GM18502 (cell line): ENCODE measurements around the gene TNFAIP1.
A peak's percentile ranks its signal among the peaks of the same experiment; 100 is the strongest.

Experiments
- ATAC-seq: cut with Tn5 transposase; IDR thresholded peaks from one replicate; pipeline ENCODE4 v1.9.1; 2021; ENCODE audit warnings: mild to moderate bottlenecking; ENCODE audit not compliant: unreplicated experiment, poor library complexity

The TNFAIP1 gene

DNA sequence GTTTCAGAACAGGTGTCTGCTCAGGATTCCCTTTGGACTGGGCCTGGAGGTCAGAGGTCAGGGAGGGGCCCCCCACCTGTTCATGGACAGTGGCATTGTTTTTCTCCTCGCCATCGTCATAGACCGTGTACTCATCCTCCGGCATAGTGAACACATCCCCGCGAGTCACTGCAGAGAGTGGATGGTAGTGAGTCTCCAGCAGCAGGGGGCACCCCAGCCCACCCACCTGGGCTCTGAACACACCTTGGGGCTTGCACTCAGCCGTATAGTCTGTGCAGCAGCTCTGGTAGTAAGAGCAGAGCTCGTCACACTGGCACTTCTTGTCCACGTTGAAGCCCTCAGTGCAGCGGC is 34.1 kb downstream of the TNFAIP1 start:
- no peak for ATAC-seq

DNA sequence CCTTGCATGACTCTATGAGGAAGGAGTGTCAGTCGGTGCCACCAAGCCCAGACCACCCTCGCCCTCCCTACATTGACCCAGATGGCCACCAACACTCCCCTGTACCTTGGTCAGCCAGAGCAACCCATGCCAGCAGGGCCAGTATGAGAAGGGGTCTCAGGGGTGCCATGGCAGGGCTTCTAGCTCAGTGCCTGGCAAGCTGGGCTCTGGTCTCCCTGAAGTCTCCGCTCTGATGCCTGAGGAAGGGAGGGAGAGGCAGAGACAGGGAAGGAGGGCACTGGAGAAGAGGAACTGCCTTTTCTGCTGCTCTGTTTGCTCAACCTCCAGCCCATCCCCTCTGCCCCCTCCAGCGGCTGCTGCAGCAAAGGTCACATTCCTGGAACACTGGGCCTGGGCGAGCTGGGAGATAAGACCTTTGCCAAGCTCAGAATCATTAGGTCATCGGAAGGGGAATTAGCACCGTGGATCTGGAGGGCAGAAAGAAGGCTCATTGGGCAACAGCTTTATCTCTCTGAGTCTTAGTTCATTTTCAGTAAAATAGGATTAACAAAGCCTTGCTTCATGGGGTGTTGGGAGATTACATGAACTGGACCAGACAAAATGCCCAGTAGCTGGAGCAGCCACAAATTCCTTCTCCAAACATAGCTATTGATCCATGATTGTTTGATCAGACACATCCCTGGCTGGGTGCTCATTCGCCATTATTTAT is 34.6 kb downstream of the TNFAIP1 start, which contains the start of gene VTN:
Gene VTN (minus strand): TSS at position 273 of the 709 bp plus-strand sequence. CDS start 104 bp downstream, at position 169.
- ATAC-seq: no peak

DNA sequence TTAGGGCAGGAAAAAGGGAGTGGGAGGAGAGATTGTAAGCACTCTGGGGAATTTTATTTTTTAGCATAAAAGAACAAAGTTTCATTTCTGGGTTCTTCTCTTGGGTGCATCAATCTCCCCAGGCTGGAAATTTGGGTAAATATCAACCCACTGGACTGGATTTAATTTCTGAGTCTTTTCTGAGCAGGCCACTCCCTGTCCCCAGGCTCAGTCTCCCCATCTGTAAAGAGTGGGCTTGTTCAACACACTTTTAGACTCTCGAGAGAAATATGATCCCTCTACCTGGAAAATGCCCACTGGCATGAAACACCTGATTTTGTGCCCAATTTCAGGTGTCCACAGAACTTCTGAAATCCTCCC is 35.2 kb downstream of the TNFAIP1 start:
- no peak for ATAC-seq

DNA sequence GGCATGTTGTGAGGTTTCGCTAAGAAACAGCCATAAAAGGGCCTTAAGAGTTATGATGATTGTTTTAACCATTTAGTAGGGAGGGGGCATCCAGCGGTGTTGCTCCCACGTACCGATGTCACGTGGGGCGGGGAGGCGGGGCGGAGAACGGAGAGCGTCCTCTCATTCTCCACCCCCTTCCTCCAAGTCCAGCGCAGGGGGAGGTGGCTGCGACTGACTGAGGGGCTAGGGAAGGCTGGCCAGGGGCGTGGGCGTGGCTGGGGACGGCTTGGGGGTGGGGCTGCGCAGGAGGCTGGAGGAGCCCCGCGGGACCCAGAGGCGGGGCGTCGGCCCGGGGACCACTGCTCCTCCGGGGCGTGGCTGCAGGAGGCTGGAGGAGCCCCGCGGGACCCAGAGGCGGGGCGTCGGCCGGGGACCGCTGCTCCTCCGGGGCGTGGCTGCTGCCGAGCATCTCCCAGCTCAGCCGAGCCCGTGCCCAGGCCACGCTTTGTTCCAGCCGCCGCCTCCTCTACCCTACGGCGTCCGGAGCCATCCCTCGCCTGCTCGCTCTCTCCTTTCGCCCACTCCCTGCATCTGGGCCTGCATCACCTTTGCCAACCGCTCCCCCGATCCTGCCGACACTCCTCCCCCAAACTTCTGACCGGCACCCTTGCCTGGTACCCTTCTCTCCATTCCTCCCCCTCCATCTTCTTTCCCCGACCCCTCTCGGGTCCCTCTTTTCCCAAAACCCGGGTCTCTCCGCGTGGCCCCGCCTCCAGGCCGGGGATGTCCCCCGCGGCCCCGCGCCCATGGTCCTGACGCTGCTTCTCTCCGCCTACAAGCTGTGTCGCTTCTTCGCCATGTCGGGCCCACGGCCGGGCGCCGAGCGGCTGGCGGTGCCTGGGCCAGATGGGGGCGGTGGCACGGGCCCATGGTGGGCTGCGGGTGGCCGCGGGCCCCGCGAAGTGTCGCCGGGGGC is 36.0 kb downstream of the TNFAIP1 start, which contains the start of gene SARM1:
Gene SARM1 (plus strand): TSS at position 450 of the 958 bp plus-strand sequence. CDS start 339 bp downstream, at position 789.
- peak; percentile 87 for ATAC-seq

DNA sequence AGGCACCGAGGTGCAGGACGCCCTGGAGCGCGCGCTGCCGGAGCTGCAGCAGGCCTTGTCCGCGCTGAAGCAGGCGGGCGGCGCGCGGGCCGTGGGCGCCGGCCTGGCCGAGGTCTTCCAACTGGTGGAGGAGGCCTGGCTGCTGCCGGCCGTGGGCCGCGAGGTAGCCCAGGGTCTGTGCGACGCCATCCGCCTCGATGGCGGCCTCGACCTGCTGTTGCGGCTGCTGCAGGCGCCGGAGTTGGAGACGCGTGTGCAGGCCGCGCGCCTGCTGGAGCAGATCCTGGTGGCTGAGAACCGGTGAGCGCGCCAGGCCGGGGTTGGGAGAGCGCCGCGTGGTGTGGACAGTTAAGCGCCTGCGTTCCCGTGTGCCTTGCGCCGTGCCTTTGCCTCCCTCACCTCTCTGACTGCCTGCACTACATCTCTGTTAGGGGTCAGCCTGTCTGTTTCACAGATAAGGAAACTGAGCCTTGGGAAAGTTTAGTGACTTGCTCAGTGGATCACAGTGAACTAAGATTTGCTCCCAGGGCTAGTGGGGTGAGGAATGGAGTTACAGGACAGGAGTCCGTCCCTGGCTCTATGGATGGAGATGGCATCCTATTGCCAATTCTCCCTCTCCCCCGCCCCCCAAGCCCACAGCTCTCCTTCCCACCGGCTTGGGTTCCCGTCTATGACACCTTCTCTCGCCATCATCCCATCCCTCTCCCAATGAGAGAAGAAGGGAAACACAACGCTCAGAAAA is 36.8 kb downstream of the TNFAIP1 start:
- peak; percentile 23 for ATAC-seq

DNA sequence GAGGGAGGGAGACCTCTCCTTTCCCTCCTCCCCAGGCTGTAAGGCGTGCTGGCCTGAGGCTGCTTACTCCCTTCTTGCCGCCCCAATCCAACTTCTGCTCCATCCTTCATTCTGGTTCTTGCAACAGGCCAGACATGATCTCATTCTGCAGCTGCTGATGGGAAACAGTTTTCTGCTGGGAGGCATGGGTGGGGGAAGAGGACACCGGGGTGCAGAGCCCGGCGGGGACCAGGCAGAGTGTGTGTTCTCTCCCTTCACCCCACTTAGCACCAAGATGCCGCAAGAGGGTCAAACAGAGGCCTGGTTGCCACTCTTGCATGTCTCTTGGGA is 37.3 kb downstream of the TNFAIP1 start:
- no peak for ATAC-seq

DNA sequence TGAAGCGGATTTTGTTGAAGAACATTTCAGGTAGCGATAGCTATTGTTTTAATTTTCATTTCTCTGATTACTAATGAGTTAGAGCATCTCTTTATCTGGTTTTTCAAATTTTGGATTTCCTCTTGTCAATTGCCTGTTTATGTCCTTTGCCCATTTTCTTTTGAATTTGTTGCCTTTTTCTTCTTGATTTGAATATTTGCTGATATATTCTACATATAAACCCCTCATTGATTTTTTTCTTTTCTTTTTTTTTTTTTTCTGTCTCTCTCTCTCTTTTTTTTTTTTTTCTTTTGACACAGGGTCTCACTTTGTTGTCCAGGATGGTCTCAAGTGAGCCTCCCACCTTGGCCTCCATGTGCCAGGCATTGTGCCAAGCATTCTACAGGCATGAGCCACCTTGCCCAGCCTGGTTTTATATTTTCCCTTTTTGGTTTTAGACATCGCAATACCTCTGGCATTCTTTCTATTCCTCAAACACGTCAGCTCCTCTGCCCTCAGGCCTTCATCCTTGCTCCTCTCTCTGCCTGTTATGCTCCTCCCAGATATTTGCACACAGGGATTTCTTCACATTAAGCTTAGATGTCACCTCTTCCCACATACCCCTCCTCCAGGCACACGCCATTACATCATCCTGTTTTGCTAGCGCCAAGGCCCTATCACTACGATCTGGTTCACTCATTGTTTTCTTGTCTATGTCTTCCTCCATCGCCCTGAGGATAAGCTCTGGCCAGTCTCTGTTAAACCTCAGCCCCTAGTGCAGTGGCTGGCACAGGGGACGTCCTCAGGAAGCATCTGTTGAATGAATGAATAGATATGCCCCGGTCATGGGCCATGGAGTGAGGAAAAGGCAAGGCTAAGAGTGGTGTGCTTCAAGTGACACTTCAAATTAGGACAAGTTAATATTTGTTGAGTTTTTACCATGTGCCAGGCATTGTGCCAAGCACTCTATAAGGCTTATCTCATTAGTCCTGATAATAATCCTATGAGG is 44.5 kb downstream of the TNFAIP1 start:
- ATAC-seq: no peak

DNA sequence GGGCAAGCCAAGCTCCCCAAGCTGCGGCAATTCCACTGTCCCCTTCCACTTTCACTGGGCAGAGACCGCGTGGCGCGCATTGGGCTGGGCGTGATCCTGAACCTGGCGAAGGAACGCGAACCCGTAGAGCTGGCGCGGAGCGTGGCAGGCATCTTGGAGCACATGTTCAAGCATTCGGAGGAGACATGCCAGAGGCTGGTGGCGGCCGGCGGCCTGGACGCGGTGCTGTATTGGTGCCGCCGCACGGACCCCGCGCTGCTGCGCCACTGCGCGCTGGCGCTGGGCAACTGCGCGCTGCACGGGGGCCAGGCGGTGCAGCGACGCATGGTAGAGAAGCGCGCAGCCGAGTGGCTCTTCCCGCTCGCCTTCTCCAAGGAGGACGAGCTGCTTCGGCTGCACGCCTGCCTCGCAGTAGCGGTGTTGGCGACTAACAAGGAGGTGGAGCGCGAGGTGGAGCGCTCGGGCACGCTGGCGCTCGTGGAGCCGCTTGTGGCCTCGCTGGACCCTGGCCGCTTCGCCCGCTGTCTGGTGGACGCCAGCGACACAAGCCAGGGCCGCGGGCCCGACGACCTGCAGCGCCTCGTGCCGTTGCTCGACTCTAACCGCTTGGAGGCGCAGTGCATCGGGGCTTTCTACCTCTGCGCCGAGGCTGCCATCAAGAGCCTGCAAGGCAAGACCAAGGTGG is 45.7 kb downstream of the TNFAIP1 start:
- no peak for ATAC-seq

DNA sequence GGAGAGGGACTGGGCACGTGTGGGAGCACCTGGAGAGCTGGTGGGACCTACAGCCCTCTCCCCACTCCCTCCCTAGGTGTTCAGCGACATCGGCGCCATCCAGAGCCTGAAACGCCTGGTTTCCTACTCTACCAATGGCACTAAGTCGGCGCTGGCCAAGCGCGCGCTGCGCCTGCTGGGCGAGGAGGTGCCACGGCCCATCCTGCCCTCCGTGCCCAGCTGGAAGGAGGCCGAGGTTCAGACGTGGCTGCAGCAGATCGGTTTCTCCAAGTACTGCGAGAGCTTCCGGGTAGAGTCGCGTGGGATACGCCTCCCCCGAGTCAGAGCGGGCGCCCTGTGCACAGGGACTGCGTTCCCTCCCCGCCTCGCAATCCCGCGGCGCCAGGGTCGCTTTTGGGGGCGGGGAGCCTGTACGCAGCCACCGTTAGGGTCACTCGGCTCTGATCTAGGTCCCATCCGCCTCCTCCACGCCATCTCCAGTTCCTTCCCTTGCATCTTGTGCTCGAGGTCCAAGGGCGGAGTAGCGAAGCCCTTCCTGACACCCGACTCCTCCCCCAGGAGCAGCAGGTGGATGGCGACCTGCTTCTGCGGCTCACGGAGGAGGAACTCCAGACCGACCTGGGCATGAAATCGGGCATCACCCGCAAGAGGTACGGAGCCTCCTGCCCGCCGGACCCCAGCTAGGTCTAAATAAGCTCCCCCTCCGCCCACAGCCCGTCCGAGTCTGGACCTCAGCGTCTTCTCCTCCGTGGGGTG is 48.9 kb downstream of the TNFAIP1 start:
- ATAC-seq: peak; percentile 81

DNA sequence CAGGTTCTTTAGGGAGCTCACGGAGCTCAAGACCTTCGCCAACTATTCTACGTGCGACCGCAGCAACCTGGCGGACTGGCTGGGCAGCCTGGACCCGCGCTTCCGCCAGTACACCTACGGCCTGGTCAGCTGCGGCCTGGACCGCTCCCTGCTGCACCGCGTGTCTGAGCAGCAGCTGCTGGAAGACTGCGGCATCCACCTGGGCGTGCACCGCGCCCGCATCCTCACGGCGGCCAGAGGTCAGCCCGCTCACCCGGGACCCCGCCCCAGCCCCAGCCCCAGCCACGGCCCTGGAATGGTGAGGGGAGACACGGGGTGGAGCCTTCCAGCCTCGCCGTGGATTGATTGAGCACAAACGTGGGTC is 49.5 kb downstream of the TNFAIP1 start:
- peak; percentile 43 for ATAC-seq

DNA sequence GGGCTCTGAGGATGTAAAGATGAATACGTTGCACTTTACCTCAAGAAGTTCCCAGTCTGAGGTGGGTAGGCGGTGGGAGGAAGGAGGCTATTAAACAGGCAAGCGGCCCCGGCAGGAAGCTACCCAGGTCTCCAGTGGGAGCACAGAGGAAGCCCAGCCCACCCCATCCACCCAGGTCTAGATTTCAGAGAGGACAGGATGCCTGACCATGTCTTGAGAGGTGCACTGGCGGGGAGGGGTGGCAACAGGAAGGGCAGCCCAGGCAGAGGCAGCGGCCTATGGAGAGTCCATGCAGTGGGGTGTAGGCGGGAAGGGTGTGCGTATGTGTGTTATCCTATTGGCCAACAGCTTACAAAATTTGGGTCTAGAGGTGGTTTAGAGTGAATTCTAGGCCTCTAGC is 49.8 kb downstream of the TNFAIP1 start:
- ATAC-seq: no peak

DNA sequence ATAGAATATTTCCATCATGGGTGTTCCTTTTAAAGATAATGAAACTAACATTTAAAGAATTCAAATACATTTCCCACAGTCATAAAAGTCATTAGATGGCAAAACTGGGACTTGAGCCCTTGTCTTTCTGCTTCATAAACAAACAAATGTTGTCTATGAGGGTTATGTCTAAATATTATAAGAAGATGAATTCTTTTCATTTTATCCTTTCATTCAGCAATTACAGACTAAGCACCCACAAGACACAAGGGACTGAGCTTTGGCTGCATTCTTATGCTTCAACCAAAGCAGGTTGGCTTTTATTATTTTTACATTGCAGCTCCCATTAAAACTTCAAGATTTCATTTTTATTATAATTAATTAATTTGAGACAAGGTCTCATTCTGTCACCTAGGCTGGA is 50.8 kb downstream of the TNFAIP1 start:
- ATAC-seq: no peak

DNA sequence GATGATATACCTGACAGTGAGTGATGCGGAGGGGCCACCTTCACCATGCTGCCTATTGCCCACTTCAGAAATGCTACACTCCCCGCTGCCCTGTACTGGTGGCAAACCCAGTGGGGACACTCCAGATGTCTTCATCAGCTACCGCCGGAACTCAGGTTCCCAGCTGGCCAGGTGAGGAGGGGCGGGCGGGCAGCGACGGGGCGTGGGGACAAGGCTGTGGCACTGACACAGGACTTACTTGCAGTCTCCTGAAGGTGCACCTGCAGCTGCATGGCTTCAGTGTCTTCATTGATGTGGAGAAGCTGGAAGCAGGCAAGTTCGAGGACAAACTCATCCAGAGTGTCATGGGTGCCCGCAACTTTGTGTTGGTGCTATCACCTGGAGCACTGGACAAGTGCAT is 52.5 kb downstream of the TNFAIP1 start:
- ATAC-seq: no peak

DNA sequence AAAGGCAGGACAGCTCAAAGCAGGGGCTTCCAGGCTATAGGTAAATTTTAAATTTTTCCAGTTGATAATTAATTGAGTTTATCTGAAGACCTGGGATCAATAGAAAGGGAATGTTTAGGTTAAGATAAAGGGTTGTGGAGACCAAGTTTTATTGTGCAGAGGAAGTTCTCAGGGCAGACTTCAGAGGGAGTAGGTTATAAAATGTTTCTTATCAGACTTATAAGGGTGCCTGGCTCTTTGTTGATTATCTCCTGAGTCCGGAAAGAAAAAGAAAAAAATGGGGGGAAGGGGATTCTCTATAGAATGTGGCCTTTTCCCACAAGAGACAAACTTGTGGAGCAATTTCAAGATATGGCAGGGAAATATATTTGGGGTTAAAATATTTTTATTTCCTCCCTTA is 54.6 kb downstream of the TNFAIP1 start:
- ATAC-seq: no peak

DNA sequence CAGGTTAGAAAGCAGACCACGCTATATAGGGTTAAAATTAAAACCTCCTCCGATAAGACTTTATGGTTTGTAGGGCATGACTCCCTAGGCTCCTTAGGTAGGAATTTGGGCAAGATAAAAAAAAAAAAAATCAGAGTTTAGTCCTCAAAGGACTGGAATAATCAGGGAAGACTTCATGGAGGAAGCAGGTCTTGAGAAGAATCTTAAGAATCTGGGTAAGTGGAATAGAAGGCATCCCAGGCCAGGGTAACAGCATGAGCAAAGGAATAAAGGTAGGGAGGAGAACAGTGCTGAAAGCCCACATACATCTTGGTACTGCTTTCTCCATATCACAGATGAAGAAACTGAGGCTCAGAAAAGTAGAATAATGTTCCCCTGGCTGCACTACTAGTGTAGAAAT is 55.0 kb downstream of the TNFAIP1 start:
- no peak for ATAC-seq

DNA sequence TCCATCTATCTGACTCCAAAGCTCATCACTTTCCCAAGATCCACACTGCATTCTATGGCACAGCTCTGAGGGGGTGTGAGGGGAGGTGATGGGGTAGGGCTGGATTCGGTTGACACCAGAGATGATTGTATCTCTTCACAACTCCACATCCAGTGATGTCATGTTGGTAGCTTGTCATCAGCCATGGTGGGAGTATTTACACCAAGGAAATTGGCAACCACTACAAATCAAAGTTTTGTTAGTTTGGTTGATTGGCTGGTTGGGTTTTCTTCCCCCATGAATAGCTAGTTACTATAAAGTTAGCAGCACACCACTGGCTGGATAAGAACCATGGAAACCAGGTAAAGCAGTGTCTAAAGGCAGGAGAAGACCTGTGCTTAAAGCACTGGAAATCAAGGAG is 55.4 kb downstream of the TNFAIP1 start:
- ATAC-seq: no peak

DNA sequence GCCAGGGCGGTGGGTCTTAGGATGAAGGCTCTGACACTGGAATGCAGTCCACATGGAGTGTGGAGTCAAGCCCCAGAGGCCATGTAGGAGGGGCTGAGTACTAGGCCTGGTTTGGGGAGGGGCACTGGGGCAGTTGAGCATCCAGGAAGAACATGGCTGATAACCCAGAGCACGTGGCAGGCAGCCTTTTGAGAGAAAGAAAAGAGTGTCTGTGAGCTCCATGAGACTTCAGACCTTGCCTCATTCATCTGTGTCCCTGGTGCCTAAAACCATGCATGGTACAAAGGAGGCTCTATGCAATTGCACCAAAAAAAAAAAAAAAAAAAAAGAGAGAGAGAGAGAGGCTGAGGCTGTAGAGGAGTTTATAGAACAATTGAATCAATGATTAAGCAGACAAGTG is 55.8 kb downstream of the TNFAIP1 start:
- no peak for ATAC-seq

DNA sequence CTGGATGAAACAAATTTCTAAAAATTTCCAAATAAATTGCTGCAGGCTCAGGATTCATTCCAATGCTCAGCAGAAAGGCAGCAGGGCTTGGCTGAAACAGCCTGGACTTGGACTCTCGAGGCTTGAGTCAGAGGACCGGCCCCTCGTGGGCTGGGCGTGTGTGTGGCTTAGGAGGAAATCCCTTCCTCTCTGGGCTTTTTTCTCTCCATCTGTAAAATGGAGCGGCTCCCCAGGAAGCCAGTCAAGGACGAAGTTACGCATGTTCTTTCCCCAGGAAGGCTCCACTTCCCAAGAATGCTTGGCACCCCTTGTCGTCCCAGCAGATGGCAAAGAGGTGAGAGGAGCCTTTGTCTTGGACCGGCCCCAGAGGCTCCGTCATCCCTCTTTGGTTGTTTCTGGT is 56.9 kb downstream of the TNFAIP1 start:
- no peak for ATAC-seq
